ENCODE measurements around the gene GLRA2.

DNA sequence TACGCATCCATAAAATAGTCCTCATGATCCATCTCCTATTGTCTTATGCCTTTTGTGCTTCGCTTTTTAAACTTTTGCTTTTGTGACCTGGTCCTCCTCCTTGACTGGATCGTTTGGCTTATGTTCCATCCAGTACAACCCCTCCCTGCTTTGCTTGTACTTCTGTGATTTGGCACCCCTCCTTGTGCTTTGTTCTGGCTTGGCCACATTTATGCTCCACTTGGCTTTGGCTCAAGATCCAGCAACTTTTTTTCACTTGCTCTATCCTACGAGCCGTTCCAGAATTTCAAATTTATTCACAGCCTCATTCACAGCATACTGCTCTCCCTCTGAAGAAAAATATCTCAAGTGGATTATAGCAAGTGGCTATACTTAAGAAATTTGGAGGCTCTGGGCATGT, 28.0 kb upstream of the GLRA2 start:
- TF ChIP-seq, protein P1, sequence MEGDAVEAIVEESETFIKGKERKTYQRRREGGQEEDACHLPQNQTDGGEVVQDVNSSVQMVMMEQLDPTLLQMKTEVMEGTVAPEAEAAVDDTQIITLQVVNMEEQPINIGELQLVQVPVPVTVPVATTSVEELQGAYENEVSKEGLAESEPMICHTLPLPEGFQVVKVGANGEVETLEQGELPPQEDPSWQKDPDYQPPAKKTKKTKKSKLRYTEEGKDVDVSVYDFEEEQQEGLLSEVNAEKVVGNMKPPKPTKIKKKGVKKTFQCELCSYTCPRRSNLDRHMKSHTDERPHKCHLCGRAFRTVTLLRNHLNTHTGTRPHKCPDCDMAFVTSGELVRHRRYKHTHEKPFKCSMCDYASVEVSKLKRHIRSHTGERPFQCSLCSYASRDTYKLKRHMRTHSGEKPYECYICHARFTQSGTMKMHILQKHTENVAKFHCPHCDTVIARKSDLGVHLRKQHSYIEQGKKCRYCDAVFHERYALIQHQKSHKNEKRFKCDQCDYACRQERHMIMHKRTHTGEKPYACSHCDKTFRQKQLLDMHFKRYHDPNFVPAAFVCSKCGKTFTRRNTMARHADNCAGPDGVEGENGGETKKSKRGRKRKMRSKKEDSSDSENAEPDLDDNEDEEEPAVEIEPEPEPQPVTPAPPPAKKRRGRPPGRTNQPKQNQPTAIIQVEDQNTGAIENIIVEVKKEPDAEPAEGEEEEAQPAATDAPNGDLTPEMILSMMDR (IDR thresholded peaks at IDR 0.05) = no peak
- no peak for TF ChIP-seq POLR2A (IDR thresholded peaks at IDR 0.05)
